GM12801 (cell line): ENCODE results near the gene ATP7B.

Experiments
- CTCF ChIP-seq: IDR thresholded peaks from one replicate; pipeline ENCODE4 v1.5.1; 2011; ENCODE audit warnings: control low read depth; ENCODE audit not compliant: insufficient read length; ENCODE audit errors: extremely low read depth

Gene ATP7B

GRCh38 chr13:51953347-51954195 lies 57.7 kb downstream of the ATP7B start:
- no peak for TF ChIP-seq CTCF

- no peak for TF ChIP-seq CTCF
Measured at GRCh38 chr13:51950722-51951121, 60.5 kb downstream of the ATP7B start.

- no peak for TF ChIP-seq CTCF
Measured at GRCh38 chr13:51946163-51946669, 65.0 kb downstream of the ATP7B start.

GRCh38 chr13:51945149-51945548 lies 66.1 kb downstream of the ATP7B start:
- TF ChIP-seq CTCF, result no peak

GRCh38 chr13:51944428-51944827 lies 66.8 kb downstream of the ATP7B start:
- TF ChIP-seq CTCF, result no peak

- TF ChIP-seq CTCF, result no peak
Measured at GRCh38 chr13:51943721-51944120, 67.5 kb downstream of the ATP7B start.

- TF ChIP-seq CTCF, result no peak
Measured at GRCh38 chr13:51942189-51942588, 69.1 kb downstream of the ATP7B start.
